Pericardium fibroblast (primary cell): ENCODE measurements around the gene SAP30. TPM values are rescaled to one million over a fixed set of nuclear protein-coding genes. Genes with fewer than 3 reads are reported as not detected.

Experiments
- total RNA-seq: library from RNA; depleted of rRNA; stranded (reverse); fragments of >200 nt; gene quantifications from 2 replicates; pipeline ENCODE4 v1.2.3, GENCODE V29; 2015

The SAP30 gene, protein sequence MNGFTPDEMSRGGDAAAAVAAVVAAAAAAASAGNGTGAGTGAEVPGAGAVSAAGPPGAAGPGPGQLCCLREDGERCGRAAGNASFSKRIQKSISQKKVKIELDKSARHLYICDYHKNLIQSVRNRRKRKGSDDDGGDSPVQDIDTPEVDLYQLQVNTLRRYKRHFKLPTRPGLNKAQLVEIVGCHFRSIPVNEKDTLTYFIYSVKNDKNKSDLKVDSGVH
- 14.6 and 26.0 TPM in 2 replicates for total RNA-seq

DNA sequence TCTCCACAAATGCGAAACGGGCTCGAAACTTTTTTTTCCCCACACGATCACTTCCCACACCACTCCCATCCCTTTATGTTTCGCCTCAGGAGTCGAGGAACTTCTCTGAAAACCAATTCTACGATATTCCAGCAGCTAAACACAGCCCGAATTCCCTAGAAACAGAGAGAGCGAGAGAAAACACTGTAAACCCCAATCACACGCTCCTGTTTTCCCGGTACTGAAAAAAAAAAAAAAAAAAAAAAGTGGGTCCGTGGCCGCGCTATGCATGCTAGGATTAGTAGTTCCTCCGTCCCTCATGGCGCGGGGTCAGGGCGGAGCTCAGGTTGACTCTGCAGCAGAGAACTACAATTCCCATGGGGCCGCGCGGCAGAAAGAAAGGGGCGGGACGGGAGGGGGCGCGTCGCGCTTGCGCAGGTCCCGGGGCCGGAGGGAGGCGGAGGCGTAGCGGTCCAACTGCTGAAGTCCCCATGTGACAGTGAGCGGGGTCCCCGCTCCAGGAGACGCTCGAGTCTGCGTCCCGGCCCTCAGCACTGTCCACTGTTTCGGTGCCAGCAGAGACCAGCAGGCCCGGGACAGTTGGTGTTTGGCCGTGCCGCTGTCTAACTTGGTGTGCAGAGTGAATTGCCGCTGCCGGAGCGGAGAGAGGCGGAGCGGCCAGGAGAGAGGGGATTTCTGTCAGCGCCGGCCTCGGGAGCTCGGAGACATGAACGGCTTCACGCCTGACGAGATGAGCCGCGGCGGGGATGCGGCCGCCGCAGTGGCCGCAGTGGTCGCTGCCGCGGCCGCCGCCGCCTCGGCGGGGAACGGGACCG, at the start of gene SAP30:
Gene SAP30, plus strand, starts transcription at position 478 of the 815 bp plus-strand sequence. Its CDS starts 229 bp downstream, at position 707.

DNA sequence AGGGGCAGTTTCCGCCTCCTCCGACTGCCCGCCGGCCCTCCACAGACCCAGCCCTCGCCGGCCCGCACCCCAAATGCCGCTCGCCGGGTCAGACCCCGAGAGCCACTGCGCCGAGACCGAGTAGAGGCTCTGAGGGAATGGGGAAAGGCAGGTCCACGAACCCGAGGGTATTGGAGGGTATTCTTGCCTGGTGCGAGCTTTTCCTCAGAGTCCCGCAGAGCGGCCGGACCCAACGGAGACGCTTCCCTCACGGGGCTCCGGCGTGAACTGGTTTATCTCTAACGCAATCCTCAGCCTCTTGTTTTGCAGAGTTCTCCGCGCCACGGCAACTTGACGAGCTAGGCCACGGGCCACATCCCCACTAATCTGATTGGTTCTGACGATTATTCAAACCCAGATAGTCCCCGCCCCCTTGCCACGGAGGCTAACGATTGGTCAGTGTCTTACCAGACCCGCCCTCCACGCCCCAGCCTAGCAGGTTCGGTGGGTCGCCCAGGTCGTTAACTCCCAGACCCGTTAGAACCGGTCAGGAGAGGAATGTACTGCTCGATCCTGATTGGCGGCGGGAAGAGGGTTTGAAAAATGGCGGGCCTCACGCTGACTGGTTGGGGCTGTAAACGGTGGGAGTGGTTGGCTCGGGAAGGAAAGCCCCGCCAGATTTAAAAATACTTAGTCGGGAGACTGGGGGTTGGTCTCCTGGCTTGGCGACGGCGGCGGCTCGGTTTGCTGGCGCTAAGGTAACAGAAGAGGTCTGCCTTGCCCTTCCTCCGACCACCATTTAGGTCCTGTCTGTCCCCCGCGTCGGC, 36.5 kb upstream of the SAP30 start, which contains the start of gene HMGB2:
Gene HMGB2, minus strand, starts transcription at position 274 of the 806 bp plus-strand sequence. CDS start 709 bp downstream, outside the sequence.

DNA sequence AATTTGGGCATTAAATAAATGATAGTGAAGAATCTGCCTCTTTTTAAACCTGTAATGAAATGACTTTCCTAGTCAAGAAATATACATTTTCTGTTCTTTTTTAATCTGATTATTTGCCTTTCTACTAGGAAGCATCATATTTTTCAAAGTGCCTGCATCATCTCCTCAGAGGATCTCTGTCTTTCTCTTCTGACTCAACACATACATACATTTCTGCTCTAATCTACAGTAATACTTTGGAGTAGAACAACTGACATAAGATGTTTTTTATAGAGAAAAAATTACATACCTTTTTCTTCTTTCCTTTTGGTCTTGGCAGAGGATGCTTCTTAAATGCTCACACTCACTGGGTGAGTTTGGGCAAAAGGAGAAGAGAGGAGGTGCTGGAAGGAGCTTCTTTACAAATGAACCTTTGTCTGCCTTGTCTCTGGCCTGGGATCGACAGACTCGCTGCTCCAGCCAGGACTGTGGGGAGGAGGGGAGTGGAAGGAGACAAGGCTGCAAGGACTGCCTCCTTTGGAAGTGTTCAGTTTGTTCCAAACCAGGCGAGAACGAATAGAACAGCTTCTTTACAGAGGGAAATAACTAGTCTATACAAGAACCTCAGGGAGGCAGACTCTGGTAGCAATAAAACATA, 28.1 kb downstream of the SAP30 start, which contains the start of gene SCRG1:
Gene SCRG1, minus strand, starts transcription at position 338 of the 637 bp plus-strand sequence. CDS start 7,702 bp downstream, outside the sequence.

Other genes with a start within 250 kb of the SAP30 start
- 6.9 and 8.8 TPM in 2 replicates for gene GALNT7, start 202.1 kb upstream of the SAP30 start, total RNA-seq
- 15.9 and 30.0 TPM in 2 replicates for gene HMGB2, start 36.6 kb upstream of the SAP30 start, total RNA-seq
- 1.4 and 7.1 TPM in 2 replicates for gene SCRG1, start 28.2 kb downstream of the SAP30 start, total RNA-seq
- 24.9 and 27.2 TPM in 2 replicates for gene HAND2, start 159.3 kb downstream of the SAP30 start, total RNA-seq